ENCODE data around the gene SPEN.

DNA sequence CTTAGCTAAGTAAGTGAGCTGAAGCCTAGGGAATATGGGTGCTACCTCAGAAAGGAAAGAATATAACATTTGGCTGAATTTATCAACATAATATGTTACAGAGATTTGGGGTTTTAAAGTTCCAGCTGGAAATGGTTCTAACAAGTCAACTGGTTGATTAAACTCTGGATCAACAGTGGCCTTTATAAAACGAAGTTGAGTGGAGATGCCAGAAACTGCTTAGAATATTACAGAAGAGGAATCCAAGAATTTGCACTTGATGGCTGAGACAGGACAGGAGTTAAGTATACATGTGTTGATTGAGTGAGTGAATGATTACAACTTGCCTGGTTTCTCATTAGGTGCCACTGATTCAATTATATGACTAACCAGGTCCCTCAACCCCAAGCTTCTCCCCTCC lies 135.8 kb downstream of the SPEN start:
- TF ChIP-seq, protein P1, sequence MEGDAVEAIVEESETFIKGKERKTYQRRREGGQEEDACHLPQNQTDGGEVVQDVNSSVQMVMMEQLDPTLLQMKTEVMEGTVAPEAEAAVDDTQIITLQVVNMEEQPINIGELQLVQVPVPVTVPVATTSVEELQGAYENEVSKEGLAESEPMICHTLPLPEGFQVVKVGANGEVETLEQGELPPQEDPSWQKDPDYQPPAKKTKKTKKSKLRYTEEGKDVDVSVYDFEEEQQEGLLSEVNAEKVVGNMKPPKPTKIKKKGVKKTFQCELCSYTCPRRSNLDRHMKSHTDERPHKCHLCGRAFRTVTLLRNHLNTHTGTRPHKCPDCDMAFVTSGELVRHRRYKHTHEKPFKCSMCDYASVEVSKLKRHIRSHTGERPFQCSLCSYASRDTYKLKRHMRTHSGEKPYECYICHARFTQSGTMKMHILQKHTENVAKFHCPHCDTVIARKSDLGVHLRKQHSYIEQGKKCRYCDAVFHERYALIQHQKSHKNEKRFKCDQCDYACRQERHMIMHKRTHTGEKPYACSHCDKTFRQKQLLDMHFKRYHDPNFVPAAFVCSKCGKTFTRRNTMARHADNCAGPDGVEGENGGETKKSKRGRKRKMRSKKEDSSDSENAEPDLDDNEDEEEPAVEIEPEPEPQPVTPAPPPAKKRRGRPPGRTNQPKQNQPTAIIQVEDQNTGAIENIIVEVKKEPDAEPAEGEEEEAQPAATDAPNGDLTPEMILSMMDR (conservative IDR thresholded peaks at IDR 0.05 in 1 of 2, IDR thresholded peaks at IDR 0.05 in 1 of 2; ENCODE audit: extremely low read depth in 1 of 2, insufficient read depth in 1 of 2, low read depth in 1 of 2, low read length in 2 of 2) = no peak
- no peak for TF ChIP-seq EZH2 (IDR thresholded peaks at IDR 0.05; ENCODE audit: borderline replicate concordance, low read length)
